ENCODE results near the gene RAB11FIP4. TPM values are rescaled to one million over a fixed set of nuclear protein-coding genes. Genes with fewer than 3 reads are reported as not detected.

Gene RAB11FIP4
- total RNA-seq, 1 experiment from 2014 or later, result 48.8 TPM

GRCh38 chr17:31521632-31522283, 130.3 kb downstream of the RAB11FIP4 start:
- DNase-seq (ENCODE audit: low read depth, low spot score), result no peak
- in situ Hi-C loops (cut with HindIII; ENCODE audit: low pct_unique_long_range_greater_than_20kb, low sequenced_read_pairs), result no loop called here

- DNase-seq (ENCODE audit: low read depth, low spot score), result no peak
- in situ Hi-C loops (cut with HindIII; ENCODE audit: low pct_unique_long_range_greater_than_20kb, low sequenced_read_pairs), result no loop called here
Measured at GRCh38 chr17:31522284-31522931, 130.9 kb downstream of the RAB11FIP4 start.

GRCh38 chr17:31522987-31523495, 131.6 kb downstream of the RAB11FIP4 start:
- no peak for DNase-seq (ENCODE audit: low read depth, low spot score)
- in situ Hi-C loops (cut with HindIII; ENCODE audit: low pct_unique_long_range_greater_than_20kb, low sequenced_read_pairs), result no loop called here

- in situ Hi-C loops (cut with HindIII; ENCODE audit: low pct_unique_long_range_greater_than_20kb, low sequenced_read_pairs), result no loop called here
- DNase-seq (ENCODE audit: low read depth, low spot score), result no peak
Measured at GRCh38 chr17:31523862-31524730, 132.6 kb downstream of the RAB11FIP4 start.

GRCh38 chr17:31524926-31525800, 133.7 kb downstream of the RAB11FIP4 start:
- in situ Hi-C loops (cut with HindIII; ENCODE audit: low pct_unique_long_range_greater_than_20kb, low sequenced_read_pairs), result no loop called here
- peak; percentile 87 for DNase-seq (ENCODE audit: low read depth, low spot score)

GRCh38 chr17:31525801-31526549, 134.5 kb downstream of the RAB11FIP4 start:
- in situ Hi-C loops (cut with HindIII; ENCODE audit: low pct_unique_long_range_greater_than_20kb, low sequenced_read_pairs), result no loop called here

GRCh38 chr17:31527606-31528005, 136.1 kb downstream of the RAB11FIP4 start:
- no peak for DNase-seq (ENCODE audit: low read depth, low spot score)
- in situ Hi-C loops (cut with HindIII; ENCODE audit: low pct_unique_long_range_greater_than_20kb, low sequenced_read_pairs), result no loop called here

More at GRCh38 chr17:31525801-31526549, 134.5 kb downstream of the RAB11FIP4 start:
- peak; percentile 52 for DNase-seq (ENCODE audit: low read depth, low spot score)

- DNase-seq (ENCODE audit: low read depth, low spot score), result no peak
- in situ Hi-C loops (cut with HindIII; ENCODE audit: low pct_unique_long_range_greater_than_20kb, low sequenced_read_pairs), result no loop called here
Measured at GRCh38 chr17:31528291-31528874, 136.9 kb downstream of the RAB11FIP4 start.

- in situ Hi-C loops (cut with HindIII; ENCODE audit: low pct_unique_long_range_greater_than_20kb, low sequenced_read_pairs), result no loop called here
- no peak for DNase-seq (ENCODE audit: low read depth, low spot score)
Measured at GRCh38 chr17:31529841-31530251, 138.4 kb downstream of the RAB11FIP4 start.

- DNase-seq (ENCODE audit: low read depth, low spot score), result no peak
- in situ Hi-C loops (cut with HindIII; ENCODE audit: low pct_unique_long_range_greater_than_20kb, low sequenced_read_pairs), result no loop called here
Measured at GRCh38 chr17:31530391-31530985, 139.0 kb downstream of the RAB11FIP4 start.

GRCh38 chr17:31531336-31531980, 140.0 kb downstream of the RAB11FIP4 start:
- DNase-seq (ENCODE audit: low read depth, low spot score), result no peak
- in situ Hi-C loops (cut with HindIII; ENCODE audit: low pct_unique_long_range_greater_than_20kb, low sequenced_read_pairs), result no loop called here

GRCh38 chr17:31532081-31532480, 140.6 kb downstream of the RAB11FIP4 start:
- in situ Hi-C loops (cut with HindIII; ENCODE audit: low pct_unique_long_range_greater_than_20kb, low sequenced_read_pairs), result no loop called here
- no peak for DNase-seq (ENCODE audit: low read depth, low spot score)

- in situ Hi-C loops (cut with HindIII; ENCODE audit: low pct_unique_long_range_greater_than_20kb, low sequenced_read_pairs), result no loop called here
- DNase-seq (ENCODE audit: low read depth, low spot score), result no peak
Measured at GRCh38 chr17:31532526-31532925, 141.1 kb downstream of the RAB11FIP4 start.

GRCh38 chr17:31533546-31534155, 142.2 kb downstream of the RAB11FIP4 start:
- in situ Hi-C loops (cut with HindIII; ENCODE audit: low pct_unique_long_range_greater_than_20kb, low sequenced_read_pairs), result no loop called here
- DNase-seq (ENCODE audit: low read depth, low spot score), result peak; percentile 50

GRCh38 chr17:31534223-31534888, 142.9 kb downstream of the RAB11FIP4 start:
- no peak for DNase-seq (ENCODE audit: low read depth, low spot score)
- in situ Hi-C loops (cut with HindIII; ENCODE audit: low pct_unique_long_range_greater_than_20kb, low sequenced_read_pairs), result no loop called here
